ENCODE measurements around the gene TAB3.

DNA sequence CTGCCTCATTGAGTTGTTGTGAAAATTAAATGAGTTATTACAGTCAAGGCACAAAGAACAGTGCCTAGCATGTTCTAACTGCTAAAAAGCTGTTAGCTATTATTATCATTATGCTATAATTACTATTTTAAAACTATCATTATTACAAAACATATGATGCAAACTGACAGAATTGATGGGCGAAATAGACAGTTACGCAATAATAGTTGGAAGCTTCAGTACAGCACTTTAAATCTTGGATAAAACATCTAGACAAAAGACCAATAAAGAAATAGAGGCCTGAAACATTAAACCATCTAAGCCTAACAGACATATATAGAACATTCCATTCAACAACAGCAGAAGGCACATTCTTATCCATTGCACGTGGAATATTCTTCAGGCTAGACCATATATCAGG, 73.0 kb downstream of the TAB3 start:
- TF ChIP-seq POLR2A (IDR thresholded peaks at IDR 0.05), result no peak
- TF ChIP-seq, protein P1, sequence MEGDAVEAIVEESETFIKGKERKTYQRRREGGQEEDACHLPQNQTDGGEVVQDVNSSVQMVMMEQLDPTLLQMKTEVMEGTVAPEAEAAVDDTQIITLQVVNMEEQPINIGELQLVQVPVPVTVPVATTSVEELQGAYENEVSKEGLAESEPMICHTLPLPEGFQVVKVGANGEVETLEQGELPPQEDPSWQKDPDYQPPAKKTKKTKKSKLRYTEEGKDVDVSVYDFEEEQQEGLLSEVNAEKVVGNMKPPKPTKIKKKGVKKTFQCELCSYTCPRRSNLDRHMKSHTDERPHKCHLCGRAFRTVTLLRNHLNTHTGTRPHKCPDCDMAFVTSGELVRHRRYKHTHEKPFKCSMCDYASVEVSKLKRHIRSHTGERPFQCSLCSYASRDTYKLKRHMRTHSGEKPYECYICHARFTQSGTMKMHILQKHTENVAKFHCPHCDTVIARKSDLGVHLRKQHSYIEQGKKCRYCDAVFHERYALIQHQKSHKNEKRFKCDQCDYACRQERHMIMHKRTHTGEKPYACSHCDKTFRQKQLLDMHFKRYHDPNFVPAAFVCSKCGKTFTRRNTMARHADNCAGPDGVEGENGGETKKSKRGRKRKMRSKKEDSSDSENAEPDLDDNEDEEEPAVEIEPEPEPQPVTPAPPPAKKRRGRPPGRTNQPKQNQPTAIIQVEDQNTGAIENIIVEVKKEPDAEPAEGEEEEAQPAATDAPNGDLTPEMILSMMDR (IDR thresholded peaks at IDR 0.05), result no peak

All from adrenal gland (tissue), 5 donors.